H7 (cell line): ENCODE measurements around the gene CNTN1. TPM values are rescaled to one million over a fixed set of nuclear protein-coding genes. Genes with fewer than 3 reads are reported as not detected.

Experiments
- DNase-seq: peaks from one replicate; pipeline ENCODE4 v3.0.0; 2012
- H3K27me3 ChIP-seq: 2 replicates; pipeline ENCODE4 v1.6.0; 2011; ENCODE audit warnings: mild to moderate bottlenecking, low read length; ENCODE audit not compliant: control insufficient read depth, insufficient read depth
- H3K36me3 ChIP-seq: replicated peaks from 2 replicates; pipeline ENCODE4 v1.5.1; 2011; ENCODE audit warnings: low read length; ENCODE audit not compliant: control insufficient read depth, insufficient read depth
- H3K4me3 ChIP-seq: 2 replicates; pipeline ENCODE4 v1.5.1; 2011; ENCODE audit warnings: low read depth, mild to moderate bottlenecking, control low read depth, low read length, moderate library complexity; ENCODE audit not compliant: insufficient read depth
- total RNA-seq: library from RNA; depleted of rRNA; stranded (reverse); fragments of >200 nt; shearing (Covaris generic); gene quantifications from 2 replicates; pipeline ENCODE4 v1.2.3, GENCODE V29; 2014

The CNTN1 gene
- total RNA-seq, 1 experiment from 2014 or later: 2.9 TPM

GRCh38 chr12:40770781-40771180, 78.5 kb downstream of the CNTN1 start:
- Histone ChIP-seq H3K27me3 (no peaks in the 10 kb centered on the region), H3K36me3 (no peaks in the 10 kb centered on the region), H3K4me3 (no peak overlapping the region)

GRCh38 chr12:40775661-40776060, 83.4 kb downstream of the CNTN1 start:
- DNase-seq: no peak
- Histone ChIP-seq H3K4me3 (no peak overlapping the region), H3K36me3 (no peaks in the 10 kb centered on the region), H3K27me3 (no peaks in the 10 kb centered on the region)

More at GRCh38 chr12:40770781-40771180, 78.5 kb downstream of the CNTN1 start:
- DNase-seq: no peak

GRCh38 chr12:40784102-40784501, 91.9 kb downstream of the CNTN1 start:
- Histone ChIP-seq H3K27me3 (no peaks in the 10 kb centered on the region), H3K4me3 (no peak overlapping the region), H3K36me3 (no peaks in the 10 kb centered on the region)
- no peak for DNase-seq

GRCh38 chr12:40788276-40788675, 96.0 kb downstream of the CNTN1 start:
- no peak overlapping the region for H3K4me3 ChIP-seq
- H3K27me3 ChIP-seq: no peaks in the 10 kb centered on the region
- no peaks in the 10 kb centered on the region for H3K36me3 ChIP-seq
- no peak for DNase-seq

- Histone ChIP-seq H3K36me3 (no peaks in the 10 kb centered on the region), H3K27me3 (no peaks in the 10 kb centered on the region), H3K4me3 (no peak overlapping the region)
- no peak for DNase-seq
Observed at GRCh38 chr12:40792792-40793386, 100.7 kb downstream of the CNTN1 start.

- no peaks in the 10 kb centered on the region for H3K36me3 ChIP-seq
- H3K27me3 ChIP-seq: no peaks in the 10 kb centered on the region
- no peak overlapping the region for H3K4me3 ChIP-seq
- DNase-seq: no peak
Observed at GRCh38 chr12:40793471-40793870, 101.2 kb downstream of the CNTN1 start.

- no peaks in the 10 kb centered on the region for H3K27me3 ChIP-seq
- no peaks in the 10 kb centered on the region for H3K36me3 ChIP-seq
- no peak for DNase-seq
- H3K4me3 ChIP-seq: no peak overlapping the region
Observed at GRCh38 chr12:40794087-40794486, 101.8 kb downstream of the CNTN1 start.

GRCh38 chr12:40801082-40801481, 108.8 kb downstream of the CNTN1 start:
- H3K27me3 ChIP-seq: no peaks in the 10 kb centered on the region
- DNase-seq: no peak
- H3K4me3 ChIP-seq: no peak overlapping the region
- H3K36me3 ChIP-seq: no peaks in the 10 kb centered on the region

- no peak for DNase-seq
- Histone ChIP-seq H3K27me3 (no peaks in the 10 kb centered on the region), H3K4me3 (no peak overlapping the region), H3K36me3 (no peaks in the 10 kb centered on the region)
Observed at GRCh38 chr12:40801861-40802260, 109.6 kb downstream of the CNTN1 start.

GRCh38 chr12:40802656-40803055, 110.4 kb downstream of the CNTN1 start:
- no peaks in the 10 kb centered on the region for H3K36me3 ChIP-seq
- H3K4me3 ChIP-seq: no peak overlapping the region
- no peak for DNase-seq

GRCh38 chr12:40819436-40820108, 127.3 kb downstream of the CNTN1 start:
- no peak for DNase-seq
- Histone ChIP-seq H3K27me3 (no peaks in the 10 kb centered on the region), H3K4me3 (no peak overlapping the region)

More at GRCh38 chr12:40802656-40803055, 110.4 kb downstream of the CNTN1 start:
- H3K27me3 ChIP-seq: no peaks in the 10 kb centered on the region

GRCh38 chr12:40820794-40821484, 128.7 kb downstream of the CNTN1 start:
- H3K36me3 ChIP-seq: no peaks in the 10 kb centered on the region
- DNase-seq: no peak
- no peaks in the 10 kb centered on the region for H3K27me3 ChIP-seq
- no peak overlapping the region for H3K4me3 ChIP-seq

More at GRCh38 chr12:40819436-40820108, 127.3 kb downstream of the CNTN1 start:
- H3K36me3 ChIP-seq: no peaks in the 10 kb centered on the region

GRCh38 chr12:40825156-40825555, 132.9 kb downstream of the CNTN1 start:
- H3K36me3 ChIP-seq: no peaks in the 10 kb centered on the region
- DNase-seq: no peak
- H3K4me3 ChIP-seq: no peak overlapping the region
- H3K27me3 ChIP-seq: no peaks in the 10 kb centered on the region

- Histone ChIP-seq H3K27me3 (no peaks in the 10 kb centered on the region), H3K36me3 (no peaks in the 10 kb centered on the region), H3K4me3 (no peak overlapping the region)
- peak; percentile 22 for DNase-seq
Observed at GRCh38 chr12:40827683-40828592, 135.7 kb downstream of the CNTN1 start.
